Measurements from ENCODE around the gene RAB6C.
"Not testable (repeated sequence)": the region's sequence is repeated elsewhere in the genome, so short reads cannot be mapped to it uniquely, and the experiment has no call there.

Gene RAB6C

DNA sequence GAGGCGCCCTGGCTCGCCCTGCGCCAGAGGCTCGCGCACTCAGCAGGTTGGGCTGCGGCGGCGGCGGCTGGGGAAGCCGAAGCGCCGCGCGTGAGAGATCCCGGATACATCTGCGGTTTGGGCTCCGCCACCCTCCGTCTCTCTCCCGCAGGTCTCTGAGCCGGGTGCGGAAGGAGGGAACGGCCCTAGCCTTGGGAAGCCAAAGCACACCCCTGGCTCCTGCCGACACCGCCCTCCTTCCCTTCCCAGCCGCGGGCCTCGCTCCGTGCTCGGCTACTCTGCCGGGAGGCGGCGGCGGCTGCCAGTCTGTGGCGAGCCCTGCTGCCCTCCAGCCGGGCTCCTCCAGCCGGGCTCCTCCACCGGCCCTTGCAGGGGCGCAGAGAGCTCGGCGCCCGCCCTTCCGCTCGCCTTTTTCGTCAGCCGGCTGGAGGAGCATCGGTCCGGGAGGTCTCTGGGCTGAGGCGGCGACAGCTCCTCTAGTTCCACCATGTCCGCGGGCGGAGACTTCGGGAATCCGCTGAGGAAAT lies at the start of gene RAB6C:
RAB6C (plus strand) TSS at position 38 of the 527 bp plus-strand sequence; CDS start at position 488, 450 bp downstream.
- peak; percentile 52 for DNase-seq

DNA sequence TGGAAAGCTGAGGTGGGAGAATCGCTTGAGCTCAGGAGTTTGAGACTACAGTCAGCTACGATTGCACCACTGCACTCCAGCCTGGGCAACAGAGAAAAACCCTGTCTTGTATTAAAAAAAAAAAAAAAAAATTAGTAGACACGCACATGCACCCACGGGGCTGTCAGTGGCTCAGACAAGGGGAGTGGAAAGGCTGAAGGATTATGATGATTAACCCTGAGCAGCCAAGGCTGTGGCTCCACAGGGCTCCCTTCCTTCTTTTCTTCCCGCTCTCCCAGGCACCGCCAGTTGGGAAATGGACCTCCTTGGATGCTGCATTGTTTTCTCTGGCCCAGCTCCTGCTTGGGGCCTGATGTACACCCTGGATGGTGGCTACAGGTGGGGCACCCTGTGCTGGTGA lies 49.0 kb upstream of the RAB6C start:
- no peak for DNase-seq

DNA sequence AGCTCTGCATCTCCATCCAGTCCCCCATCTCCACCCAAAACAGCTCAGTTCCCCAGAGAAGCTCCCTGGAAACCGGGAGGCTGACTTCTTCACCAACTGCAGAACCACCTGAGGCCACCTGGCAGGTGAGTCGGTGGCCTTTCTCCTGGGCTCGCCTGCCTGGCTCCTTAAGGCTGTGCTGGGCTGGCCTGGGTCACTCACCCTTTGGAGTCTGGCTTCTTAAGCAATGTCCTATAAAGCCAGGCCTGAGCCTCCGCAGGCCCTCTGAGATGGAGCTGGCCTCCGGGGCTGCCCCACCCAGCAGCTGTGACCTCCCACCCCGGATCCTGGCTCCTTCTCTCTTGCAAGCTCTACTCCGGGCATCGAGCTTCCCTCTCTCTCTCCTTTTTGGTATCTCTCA lies 46.1 kb upstream of the RAB6C start:
- DNase-seq = not testable (repeated sequence)

DNA sequence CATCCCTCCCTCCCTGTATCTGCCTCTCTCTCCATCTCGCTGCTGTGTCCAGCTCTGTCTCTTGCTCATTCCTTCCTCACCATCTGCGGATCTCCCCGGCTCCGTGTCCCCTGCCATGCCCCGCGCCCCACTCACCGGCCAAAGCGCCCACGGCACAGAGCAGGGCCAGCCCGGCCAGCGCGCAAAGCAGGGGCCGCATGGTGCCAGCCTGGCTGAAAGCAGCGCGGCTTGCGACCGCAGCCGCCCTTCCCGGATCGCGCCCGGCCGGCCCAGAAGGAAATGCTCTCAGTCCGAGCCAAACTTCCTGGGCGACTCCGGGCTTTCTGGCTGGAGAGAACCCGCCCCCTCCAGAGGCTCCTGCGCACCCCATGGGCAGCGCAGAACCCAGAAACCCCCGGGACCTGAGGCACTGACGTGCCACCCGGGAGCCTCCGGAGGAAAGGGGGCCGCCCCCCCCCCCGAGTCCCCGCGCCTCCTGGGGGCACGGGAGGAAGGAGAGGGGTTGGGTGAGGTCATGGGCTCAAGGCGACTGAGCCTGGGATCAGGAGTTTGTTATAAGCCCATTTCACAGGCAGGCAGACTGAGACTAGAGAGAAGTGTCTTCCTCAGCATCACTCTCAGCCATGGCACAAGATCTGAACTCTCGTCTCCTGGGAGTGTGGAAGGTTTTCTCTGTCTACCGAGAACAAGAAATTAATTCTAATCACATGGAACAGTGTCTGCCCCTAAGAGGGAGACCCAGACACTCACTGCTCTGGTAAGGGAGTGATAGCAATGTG lies 45.2 kb upstream of the RAB6C start:
- no peak for DNase-seq

DNA sequence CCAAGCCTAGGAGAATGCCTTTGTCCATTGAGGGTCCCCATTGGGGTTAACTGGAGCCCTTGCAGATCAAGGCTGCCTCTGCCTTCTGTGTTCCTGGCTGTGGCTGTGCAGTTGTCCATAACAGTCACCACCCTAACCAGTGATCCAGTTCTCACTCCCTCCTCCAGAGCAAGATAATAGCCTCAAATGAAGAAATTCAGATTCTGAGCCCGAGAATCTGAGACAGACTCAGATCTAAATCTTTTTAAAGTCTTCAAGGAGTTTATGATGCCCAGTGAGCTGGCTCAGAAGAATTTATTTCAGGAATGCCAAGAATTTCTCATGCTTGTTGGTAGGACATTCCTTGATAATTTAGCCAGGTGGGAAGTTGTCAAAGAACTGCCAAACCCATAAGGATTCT lies 44.3 kb upstream of the RAB6C start:
- no peak for DNase-seq

DNA sequence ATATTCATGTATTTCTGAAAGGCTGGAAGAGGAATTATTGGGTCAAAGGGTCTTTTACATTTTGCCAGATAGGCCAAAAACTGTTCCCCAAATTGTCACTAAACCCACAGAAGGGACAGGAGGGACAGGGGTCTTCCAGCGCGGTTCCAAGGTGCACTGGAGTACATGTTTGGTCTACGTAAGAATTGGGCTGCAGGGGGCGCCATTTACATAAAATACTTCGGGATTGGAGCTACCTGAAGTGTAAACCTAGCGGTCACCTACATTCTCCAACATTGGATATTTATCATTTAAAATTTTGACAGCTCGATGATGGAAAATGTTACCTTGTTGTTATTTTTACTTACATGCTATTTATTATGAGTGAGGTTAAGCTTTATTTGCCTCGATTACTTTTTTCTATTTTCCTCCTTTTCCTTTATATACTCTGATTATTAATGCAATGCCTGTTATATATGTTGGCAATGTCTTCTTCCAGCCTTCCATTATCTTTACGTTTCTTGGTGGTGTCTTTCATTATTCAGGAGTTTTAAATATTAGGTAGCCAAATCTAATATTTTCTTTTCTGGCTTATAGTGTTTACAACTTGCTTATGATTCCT lies 43.0 kb upstream of the RAB6C start:
- no peak for DNase-seq

DNA sequence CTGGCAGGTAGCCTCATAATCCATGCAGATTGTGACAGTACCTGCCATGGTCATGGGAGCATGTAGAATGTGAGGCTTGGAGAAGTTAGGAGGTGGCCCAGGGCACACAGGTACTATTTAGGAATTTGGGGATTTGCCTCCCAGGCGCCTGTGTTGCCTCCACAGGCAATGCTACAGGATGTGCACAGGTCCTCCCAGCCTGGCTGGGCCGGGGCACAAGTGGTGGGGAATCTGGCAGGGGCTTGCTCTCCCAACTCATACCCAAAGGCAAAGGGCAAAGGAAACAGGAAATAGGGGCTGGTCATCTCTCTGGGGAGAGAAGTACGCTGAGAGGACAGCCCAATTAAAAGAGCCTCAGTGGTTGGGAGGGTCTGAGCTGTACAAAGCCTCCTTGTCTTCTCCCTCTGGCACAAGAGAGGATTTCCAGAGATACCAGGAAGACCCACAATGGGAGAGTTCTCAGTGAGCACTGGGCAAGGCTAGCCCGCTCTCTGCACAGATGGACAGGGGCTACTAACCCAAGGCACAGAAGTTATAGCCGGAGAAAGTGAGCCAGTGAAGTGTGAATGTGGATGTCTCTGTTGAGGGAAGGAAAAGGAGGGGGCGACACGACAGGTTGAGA lies 40.5 kb upstream of the RAB6C start:
- not testable (repeated sequence) for DNase-seq

DNA sequence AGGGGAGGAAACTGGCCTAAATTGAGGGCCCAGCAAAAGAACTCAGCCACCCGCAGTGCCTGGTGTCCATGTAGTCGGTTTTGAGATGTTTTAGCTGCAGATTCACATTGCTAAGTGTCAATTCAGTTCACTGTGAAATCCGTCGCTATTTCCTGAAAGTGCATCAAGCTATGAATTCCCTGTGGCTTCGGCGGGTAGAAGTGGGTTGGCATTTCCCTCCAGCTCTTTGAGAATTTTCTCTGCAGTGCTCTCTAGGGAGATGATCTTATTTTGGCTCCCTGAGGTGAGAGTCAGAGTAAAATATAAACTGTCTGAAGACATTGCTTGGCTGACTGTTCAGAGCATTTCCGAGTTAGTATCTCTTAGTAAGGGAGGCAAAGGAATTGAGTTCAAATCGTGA lies 36.0 kb upstream of the RAB6C start:
- DNase-seq = not testable (repeated sequence)

DNA sequence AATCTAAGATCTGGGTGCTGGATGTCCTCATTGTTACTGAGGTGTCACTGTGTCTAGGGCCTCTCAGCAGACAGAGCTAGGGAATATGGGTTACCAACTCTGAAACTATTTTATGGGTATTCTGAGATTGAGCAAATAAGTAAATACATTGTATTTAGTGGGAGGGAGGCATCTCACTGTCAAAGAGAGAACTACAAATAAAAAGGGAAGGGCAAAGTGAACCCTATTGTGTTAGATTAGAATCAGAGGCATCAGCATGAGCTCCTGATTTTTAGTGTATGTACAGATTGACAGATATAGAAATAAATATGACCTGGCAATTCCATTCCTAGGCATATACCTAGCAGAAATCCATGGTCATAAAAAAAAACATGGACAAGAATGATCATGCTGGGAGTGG lies 33.9 kb upstream of the RAB6C start:
- DNase-seq = no peak

DNA sequence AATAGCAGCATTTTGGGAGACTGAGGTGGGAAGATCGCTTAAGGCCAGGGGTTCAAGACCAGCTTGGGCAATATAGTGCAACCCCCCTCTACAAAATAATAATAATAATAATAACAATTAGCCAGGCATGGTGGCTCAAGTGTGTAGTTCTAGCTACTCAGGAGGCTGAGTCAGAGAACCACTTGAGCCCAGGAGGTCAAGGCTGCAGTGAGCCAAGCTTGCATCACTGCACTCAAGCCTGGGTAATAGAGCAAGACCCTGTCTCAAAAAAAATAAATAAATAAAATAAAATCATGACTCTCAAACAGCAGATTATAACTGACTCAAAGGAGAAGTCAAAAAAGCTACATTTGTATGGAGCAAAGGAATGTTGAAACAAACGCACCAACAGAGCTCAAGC lies 31.8 kb upstream of the RAB6C start:
- DNase-seq = not testable (repeated sequence)

DNA sequence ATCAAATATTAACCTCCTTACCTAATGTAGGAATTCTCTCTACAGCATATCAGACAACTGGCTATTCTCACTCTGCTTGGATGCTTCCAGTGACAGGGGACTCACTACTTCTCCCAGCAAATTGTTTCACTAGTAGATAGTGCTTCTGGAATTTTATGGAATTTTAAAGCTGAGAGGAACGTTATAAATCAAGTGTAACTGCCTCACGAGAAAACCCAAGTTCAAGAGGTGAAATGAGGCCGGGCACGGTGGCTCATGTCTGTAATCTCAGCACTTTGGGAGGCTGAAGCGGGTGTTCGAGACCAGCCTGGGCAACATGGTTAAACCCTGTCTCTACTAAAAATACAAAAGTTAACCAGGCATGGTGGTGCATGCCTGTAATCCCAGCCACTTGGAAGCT lies 23.3 kb upstream of the RAB6C start:
- DNase-seq = not testable (repeated sequence)

DNA sequence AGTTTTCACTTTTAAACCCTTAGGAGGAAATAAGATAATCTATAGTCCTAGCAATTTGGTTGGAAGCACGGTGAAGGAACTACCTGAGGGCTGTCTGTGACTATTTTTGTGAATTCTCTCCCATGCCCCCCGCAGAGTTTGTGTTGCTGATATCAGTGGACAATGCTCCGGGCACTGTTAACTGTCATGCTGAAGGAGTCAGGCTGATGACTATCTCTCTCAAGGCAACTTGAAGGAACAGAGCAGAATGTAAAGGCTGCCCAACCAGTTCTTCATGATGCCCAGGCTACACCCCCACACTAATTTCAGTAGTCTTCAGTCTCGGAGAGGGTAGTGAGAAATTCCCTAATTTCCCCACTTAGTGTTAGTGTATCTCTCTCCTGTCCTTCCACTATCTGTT lies 21.6 kb upstream of the RAB6C start:
- no peak for DNase-seq

DNA sequence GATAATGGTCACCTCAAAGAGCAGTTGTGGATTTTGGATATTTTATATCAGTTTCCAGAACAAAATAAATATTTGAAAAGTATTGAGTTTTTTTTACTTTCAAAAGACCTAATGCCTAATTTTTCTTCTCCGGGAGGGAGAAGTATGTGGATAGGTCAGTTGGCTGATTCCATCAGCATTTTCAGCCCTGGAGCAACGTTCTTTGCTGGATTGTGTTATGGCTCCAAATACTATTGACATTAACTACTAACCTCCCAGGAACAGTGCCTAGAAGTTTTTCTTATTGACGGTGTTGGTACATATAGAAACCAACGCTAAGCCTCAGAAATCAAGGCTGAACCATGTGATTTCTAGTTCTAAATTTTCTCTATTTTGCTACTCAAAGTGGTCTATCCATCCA lies 20.7 kb upstream of the RAB6C start:
- DNase-seq = not testable (repeated sequence)

DNA sequence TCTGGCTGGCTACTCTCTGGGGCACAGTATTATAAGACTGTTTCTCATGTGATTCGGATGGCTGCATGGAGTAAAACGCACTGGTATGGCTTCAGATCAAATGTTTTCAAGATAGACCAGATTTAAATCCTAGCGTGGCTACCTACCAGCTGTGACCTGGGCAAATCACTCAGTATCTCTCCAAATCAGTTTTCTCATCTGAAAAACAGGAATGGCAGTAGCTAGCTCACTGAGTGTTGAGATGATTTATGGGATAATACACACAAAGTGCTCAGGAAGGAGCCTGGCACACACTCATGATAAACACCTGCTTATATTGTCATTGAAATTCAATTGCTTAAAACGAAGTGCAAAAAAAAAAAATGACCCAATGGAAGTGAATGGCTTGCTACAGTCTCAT lies 10.9 kb upstream of the RAB6C start:
- DNase-seq = not testable (repeated sequence)

DNA sequence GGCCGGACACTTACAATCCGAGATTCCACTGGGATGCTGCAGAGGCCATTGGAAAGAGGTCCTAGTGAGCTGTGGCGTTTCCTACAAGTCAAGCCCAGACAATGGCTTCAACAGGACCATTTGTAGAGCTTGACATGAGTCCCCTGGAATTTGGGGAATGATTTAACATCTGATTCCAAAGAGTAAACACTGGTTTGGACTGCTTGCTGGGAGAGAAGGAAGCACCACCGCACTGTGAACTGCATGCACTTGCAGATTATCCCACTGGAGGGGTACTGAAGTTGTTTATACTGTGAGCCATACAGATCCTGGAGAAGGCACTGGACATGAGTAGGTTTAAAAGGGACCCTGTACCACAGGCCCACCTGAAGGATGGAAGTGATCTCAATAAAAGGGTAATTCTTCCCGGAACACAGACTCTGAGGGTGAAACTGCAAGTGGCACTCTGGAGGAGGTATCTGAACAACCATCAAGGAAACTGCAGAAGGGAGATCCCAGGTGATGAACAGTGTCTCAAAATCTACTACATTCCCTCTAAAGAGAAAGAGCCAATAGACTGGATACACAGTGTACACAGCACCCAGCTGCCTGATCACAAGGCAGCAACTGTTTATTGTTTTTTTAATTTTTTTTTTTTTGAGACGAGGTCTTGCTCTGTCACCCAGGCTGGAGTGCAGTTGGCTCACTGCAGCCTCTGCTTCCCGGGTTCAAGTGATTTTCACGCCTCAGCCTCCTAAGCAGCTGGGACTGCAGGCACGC lies 4.3 kb upstream of the RAB6C start:
- DNase-seq = no peak

DNA sequence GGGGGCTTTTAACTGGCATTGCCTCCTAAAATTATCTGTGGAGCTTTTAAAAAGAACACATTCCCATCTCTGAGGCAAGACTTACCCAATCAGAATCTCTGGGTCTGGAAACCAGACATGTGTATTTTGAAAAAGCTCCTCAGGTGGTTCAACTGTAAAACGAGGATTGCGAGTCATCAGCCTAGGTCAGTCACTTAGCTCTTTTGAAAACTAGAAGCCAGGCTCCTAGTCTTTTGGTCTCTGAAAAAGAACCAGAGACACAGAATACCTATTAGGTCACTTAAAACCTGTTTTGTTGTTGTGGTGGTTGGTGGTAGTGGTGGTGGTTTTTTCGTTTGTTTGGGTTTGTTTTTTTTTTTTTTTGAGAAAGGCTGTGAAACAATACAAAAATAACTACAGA lies 2.5 kb upstream of the RAB6C start:
- not testable (repeated sequence) for DNase-seq

DNA sequence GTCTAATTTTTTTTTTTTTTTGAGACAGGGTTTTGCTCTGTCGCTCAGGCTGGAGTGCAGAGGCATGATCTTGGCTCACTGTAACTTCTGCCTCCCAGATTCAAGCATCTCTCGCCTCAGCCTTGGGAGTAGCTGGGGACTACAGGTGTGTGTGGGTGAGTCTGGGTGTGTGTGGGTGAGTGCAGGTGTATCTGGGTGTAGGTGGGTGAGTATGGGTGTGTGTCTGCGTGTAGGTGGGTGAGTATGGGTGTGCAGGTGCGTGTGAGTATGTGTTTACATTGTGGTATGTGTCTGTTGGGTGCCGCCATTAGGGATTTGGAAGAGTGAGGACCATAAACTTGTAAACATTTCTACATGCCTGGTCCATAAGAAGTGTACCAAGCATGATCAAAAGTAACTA lies 1.5 kb upstream of the RAB6C start:
- DNase-seq = no peak

DNA sequence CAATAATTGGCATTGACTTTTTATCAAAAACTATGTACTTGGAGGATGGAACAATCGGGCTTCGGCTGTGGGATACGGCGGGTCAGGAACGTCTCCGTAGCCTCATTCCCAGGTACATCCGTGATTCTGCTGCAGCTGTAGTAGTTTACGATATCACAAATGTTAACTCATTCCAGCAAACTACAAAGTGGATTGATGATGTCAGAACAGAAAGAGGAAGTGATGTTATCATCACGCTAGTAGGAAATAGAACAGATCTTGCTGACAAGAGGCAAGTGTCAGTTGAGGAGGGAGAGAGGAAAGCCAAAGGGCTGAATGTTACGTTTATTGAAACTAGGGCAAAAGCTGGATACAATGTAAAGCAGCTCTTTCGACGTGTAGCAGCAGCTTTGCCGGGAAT lies 780 bp downstream of the RAB6C start:
- not testable (repeated sequence) for DNase-seq

DNA sequence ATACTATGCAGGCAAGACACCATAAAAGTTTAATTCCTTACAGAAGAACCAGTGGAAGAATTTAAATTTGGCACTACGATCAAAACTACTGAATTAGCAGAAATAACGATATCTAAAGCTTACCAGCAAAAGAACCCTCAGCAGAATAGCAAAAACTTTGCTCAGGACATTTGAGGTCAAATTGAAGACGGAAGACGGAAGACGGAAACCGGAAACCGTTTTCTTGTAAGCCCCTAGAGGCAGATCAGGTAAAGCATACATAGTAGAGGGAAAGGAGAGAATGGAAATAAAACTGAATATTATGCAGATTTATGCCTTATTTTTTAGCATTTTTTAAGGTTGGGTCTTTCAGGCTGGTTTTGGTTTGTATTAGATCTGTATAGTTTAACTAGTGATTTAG lies 2.2 kb downstream of the RAB6C start:
- not testable (repeated sequence) for DNase-seq

DNA sequence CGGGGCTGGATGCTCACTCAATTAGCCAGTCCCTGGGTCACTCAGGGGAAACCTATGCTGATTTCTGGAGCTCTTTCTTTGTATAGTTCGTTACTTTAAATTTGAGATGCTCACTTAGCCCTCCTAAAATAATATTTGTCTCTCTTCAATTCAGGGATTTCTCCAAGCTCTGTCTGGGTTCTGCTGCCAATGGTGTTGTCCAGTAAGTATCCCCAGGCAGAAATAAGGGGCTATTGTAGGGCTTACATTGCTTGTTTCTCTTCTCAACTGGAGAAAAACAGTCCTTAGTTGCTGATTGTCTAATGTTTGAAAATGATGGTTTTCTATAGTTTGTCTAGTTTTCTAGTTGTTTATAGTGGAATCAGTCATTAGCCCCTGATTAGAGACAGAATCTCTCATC lies 5.0 kb downstream of the RAB6C start:
- no peak for DNase-seq

DNA sequence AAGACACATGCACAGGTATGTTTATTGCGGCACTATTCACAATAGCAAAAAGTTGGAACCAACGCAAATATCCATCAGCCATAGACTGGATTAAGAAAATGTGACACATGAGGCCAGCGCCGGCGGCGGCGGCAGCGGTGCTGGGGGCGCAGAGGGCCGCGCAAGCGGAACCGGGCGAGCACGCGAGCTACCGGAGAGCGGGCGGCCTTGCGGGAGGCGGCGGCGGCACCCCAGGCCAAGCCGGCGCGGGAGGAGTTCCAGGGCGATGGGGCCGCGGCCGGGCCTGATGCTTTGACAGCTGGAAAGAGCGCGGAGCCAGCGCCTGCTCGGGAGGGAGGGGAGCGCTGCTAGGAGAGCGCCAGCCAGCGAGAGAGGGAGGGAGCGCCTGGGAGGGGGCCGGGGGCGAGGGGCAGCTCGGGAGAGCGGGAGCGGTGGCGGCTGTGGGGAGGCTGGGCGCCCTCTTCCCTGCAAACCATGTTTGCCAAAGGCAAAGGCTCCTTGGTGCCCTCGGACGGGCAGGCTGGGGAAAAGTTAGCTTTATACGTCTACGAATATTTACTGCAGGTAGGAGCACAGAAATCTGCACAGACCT lies 13.0 kb downstream of the RAB6C start:
- DNase-seq = not testable (repeated sequence)

DNA sequence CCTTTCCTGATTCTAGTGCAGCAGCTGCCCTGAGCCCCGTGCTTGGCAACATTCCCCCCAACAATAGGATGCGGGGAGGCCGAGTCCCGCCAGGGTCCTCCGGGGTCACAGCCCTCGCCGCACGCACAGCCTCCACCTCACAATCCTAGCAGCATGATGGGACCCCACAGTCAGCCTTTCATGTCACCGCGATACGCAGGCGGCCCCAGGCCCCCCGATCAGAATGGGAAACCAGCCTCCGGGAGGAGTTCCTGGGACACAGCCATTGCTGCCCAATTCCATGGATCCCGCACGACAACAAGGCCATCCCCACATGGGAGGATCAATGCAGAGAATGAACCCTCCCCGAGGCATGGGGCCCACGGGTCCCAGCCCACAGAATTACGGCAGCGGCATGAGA lies 13.7 kb downstream of the RAB6C start:
- not testable (repeated sequence) for DNase-seq

Data from right forelimb (tissue), 1 donor.